DMS153 treated with DMSO at 0.1 percent for 48 hours (cell line): ENCODE results near the gene NLGN1.
"Not testable (repeated sequence)": the region's sequence is repeated elsewhere in the genome, so short reads cannot be mapped to it uniquely, and the experiment has no call there.

Experiments used
- DNase-seq: peaks from one replicate; lab custom pipeline; 2025; ENCODE audit not compliant: unreplicated experiment; lab: John Stamatoyannopoulos, UW

Gene NLGN1

DNA sequence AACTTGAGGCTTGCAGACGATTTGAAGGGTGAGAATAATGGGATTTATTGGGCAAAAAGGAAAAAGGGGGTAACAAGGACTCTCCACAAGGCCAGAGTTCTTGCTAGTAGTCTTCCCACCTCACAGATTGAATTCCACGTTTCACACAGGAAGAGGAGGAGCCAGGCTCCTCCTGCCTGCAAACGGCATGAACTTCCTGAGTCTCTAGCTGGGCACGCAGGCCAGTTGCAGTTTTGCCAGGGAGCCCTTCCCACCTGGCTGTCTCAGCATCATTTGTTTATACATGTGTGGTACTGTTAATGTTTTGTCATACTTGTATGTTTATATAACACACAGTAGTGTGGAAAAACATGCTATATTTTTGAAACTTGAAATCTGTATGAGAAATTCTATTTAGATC is 155.0 kb downstream of the NLGN1 start:
- DNase-seq, result no peak

- DNase-seq, result peak; percentile 26
Measured at GRCh38 chr3:173553635-173554280, 156.2 kb downstream of the NLGN1 start.

GRCh38 chr3:173556546-173556945 is 159.0 kb downstream of the NLGN1 start:
- no peak for DNase-seq

DNA sequence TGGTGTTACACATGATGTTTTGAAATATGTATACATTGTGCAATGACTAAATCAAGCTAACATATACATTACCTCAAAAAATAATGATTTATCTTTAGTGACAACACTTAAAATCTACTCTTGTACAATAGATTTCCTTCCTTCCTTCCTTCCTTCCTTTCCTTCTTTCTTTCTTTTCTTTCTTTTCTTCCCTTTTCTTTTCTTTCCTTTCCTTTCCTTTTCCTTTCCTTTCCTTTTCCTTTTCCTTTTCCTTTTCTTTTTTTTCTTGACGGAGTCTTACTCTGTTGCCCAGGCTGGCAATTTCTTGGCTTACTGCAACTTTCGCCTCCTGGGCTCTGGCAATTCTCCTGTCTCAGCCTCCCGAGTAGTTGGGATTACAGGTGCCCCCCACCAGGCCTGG is 170.5 kb downstream of the NLGN1 start:
- DNase-seq, result no peak

- no peak for DNase-seq
Measured at GRCh38 chr3:173568623-173569022, 171.1 kb downstream of the NLGN1 start.

DNA sequence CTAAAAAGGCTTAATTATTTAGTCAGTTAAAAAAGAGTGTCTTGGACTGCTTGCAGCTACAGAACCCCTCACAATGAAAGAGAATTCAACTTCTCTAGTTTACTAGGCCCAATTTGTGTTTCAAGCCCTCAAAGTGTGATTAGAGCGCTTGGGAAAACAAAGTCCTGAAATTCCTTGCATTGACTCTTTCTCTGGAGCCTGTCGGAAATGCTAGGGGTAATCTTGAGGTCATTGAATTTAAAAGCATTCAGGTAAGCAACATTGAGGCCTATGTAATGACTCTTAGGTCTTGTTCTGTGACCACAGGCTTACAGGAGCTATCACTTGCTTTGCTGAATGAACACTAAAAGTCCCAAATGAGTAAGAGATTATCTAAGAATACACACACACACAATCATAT is 186.0 kb downstream of the NLGN1 start:
- no peak for DNase-seq

- no peak for DNase-seq
Measured at GRCh38 chr3:173584093-173584837, 186.7 kb downstream of the NLGN1 start.

DNA sequence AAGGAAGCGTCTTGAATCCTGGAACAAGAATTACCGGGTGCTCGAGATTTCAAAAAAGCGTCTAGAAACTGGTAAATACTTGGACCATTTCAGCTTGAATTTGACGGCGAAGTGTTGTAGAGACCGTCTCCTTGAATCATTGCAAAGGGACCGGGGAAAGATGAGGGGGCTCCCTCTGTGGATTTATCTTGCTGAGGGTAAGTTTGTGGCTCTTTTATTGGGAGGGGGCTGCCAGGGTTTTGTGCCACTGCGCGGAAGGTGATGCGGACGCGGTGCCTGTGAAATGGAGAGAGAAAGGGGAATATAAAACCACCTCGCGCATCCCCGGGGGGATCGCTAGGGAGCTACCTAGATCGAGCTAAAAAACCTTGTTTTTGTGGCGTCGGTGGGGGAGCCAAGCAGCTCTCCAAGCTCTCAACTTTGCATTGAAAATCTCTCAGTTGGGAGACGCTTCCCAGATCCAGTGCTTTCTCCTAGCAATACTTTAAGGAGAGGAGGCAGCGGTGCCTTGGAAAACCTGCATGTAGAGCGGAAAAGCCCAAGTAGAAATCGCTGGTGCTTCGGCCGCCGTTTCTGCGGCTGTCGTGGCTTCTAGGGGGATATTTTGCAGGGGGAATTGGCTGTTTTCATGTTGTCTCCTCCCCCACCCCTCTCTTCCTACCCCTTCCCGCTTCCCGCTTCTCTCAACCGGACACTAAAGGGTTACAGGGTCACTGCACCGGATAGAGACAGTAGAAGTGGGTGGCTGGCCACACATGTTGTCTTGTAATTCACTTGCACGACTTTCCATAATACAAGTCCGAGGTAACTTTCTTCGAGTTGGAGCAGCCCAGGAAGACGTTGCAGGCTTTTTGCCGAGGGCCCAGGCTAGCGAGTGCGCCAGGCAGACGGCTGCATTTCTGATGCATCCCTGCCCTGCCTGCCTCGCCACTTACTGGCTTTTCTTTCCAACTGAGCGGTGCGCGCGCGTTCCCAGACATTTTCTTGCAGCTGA is 187.6 kb downstream of the NLGN1 start:
- no peak for DNase-seq

DNA sequence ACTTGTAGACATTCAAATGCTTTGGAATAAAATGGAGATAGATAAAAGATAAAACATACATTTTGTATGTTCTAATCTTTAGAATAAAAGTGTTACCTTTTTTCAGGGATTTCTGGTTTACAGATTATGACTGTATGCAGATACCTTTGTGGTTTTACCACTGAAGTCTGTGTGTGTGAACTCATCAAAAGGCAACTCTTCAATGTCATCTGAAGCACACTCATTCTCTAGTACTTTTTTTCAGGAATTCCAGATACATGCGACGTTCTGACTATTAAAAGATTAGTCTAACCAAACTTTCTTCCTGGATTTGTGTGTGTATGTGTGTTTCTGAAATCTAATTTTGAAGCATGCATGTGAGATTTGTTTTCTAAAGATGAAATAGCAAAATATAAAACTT is 188.6 kb downstream of the NLGN1 start:
- DNase-seq, result no peak

- no peak for DNase-seq
Measured at GRCh38 chr3:173587055-173587454, 189.5 kb downstream of the NLGN1 start.

DNA sequence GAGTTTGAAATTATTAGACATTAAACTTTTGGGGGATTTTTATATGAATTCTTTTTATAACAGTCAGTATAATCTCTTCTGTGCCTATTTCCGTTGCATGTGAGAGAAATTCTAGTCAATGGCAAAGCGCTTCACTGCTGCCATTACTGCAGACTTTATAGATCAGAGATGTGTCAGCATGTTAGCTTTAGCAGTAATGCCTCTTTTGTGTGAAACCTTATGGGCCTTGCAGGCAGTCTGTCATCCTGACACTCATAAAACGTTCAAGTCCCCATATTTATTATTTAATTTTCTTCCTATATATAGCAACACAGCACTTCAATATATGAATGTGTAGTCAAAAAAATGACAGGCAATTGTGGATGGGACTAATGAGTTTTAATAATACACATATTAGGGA is 191.0 kb downstream of the NLGN1 start:
- no peak for DNase-seq

GRCh38 chr3:173589116-173589515 is 191.6 kb downstream of the NLGN1 start:
- no peak for DNase-seq

GRCh38 chr3:173591401-173591800 is 193.9 kb downstream of the NLGN1 start:
- DNase-seq, result no peak

DNA sequence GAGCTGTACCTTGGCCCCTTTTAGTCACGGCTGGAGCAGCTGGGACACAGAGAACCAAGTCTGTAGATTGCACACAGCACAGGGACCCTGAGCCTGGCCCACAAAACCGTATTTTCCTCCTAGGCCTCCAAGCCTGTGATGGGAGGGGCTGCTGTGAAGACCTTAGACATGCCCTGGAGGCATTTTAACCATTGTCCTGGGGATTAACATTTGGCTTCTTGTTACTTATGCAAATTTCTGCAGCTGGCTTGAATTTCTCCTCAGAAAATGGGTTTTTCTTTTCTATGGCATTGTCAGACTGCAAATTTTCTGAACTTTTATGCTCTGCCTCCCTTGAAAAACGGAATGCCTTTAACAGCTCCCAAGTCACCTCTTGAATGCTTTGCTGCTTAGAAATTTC is 197.3 kb downstream of the NLGN1 start:
- not testable (repeated sequence) for DNase-seq

DNA sequence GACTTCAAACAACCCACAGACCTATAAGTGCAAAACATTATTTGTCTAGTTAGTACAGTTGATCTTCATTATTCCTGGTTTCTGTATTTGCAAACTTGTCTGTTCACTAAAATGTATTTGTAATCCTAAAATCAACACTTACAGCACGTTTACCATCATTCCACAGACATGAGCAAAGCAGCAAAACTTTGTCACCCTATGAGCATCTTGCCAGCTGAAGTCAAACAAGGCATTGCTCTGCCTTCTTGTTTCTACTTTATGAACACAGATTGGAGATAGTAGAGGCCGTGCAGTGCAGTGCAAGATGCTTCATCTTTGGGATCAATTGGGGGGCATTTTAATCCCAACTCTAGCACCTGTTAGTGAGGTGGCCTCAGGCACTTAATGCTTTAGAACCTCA is 202.1 kb downstream of the NLGN1 start:
- DNase-seq, result no peak

DNA sequence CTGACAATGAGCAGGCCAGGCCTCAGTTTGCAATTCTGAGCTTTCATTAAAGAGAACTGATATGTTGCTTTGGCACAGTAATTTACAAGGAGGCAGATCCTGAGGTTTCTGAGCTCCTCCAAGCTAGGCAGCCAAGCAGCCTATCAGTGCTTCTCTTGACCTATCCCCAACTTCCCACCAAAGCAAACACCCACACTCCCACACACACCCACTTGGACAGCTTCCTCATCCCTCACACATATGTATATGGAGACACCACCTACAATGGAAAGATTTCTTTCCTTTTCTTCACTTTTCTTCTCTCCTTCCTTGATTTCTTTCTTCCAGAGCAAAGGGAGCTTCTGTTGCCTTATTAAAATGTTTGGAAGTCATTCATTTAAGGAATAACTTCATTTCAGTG is 217.0 kb downstream of the NLGN1 start:
- DNase-seq, result no peak

- no peak for DNase-seq
Measured at GRCh38 chr3:173615661-173616060, 218.1 kb downstream of the NLGN1 start.

GRCh38 chr3:173617490-173617889 is 219.9 kb downstream of the NLGN1 start:
- DNase-seq, result no peak

GRCh38 chr3:173618148-173618547 is 220.6 kb downstream of the NLGN1 start:
- no peak for DNase-seq

- no peak for DNase-seq
Measured at GRCh38 chr3:173618703-173619102, 221.2 kb downstream of the NLGN1 start.

DNA sequence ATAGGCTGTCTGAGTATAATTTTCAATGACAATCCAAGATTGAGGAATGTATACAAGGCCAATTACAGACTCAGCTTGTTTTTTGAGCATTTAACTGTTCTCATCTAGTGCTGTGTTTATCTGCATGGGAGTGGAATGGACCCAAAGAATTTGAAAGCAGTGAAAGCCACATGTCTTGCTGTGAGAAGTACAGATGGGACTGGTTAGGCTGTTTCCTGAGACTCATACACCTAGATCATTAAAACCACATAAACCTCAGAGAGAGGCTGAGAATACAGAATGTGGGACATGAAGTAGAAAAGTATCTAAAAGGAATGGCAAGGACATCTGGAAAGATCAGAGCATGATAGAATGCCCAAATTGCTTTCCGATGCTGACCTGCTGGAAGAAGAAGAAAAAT is 224.6 kb downstream of the NLGN1 start:
- no peak for DNase-seq

GRCh38 chr3:173624086-173624485 is 226.5 kb downstream of the NLGN1 start:
- DNase-seq, result no peak
